HepG2 (cell line): ENCODE results near the gene KCNT2. TPM values are rescaled to one million over a fixed set of nuclear protein-coding genes. Genes with fewer than 3 reads are reported as not detected.
A peak's percentile ranks its signal among the peaks of the same experiment; 100 is the strongest.

Experiments used
- BORCS8-MEF2B ChIP-seq: sonication (generic); formaldehyde crosslinking; IDR thresholded peaks from 2 replicates; pipeline ENCODE4 v1.8.0; 2022; ENCODE audit warnings: mild to moderate bottlenecking, missing genetic modification reagents
- EHMT2 ChIP-seq: fragments of 200-600 bp; sonication (generic); IDR thresholded peaks from 2 replicates; pipeline ENCODE4 v1.7.0; 2017; ENCODE audit warnings: antibody characterized with exemption, low read depth, low read length, borderline replicate concordance
- FOSL2 ChIP-seq: sonication (generic); formaldehyde crosslinking; IDR thresholded peaks from 2 replicates; pipeline ENCODE4 v1.4.0; 2020; ENCODE audit warnings: missing genetic modification reagents
- FOXA1 ChIP-seq, 2 experiments: fragments of 450-650 bp in 1 of 2; sonication (generic) in 1 of 2; formaldehyde crosslinking in 1 of 2; IDR thresholded peaks; 2 replicates each; pipeline versions ENCODE4 v1.4.0 to v1.6.1; 2016 to 2020; ENCODE audit warnings: missing genetic modification reagents in 1 of 2
- NR3C1 ChIP-seq: sonication (generic); formaldehyde crosslinking; IDR thresholded peaks from 2 replicates; pipeline ENCODE4 v1.4.0; 2020; ENCODE audit warnings: missing genetic modification reagents
- PHF5A ChIP-seq: IDR thresholded peaks from one replicate; pipeline ENCODE4 v1.6.1; 2018; ENCODE audit warnings: low read depth, missing genetic modification reagents; ENCODE audit not compliant: unreplicated experiment
- RCOR2 ChIP-seq: IDR thresholded peaks from 2 replicates; pipeline ENCODE4 v1.6.1; 2016; ENCODE audit warnings: missing biosample characterization, missing genetic modification reagents
- ZNF12 ChIP-seq: sonication (generic); formaldehyde crosslinking; IDR thresholded peaks from 2 replicates; pipeline ENCODE4 v1.5.0; 2020; ENCODE audit warnings: missing genetic modification reagents
- ZNF264 ChIP-seq: sonication (generic); formaldehyde crosslinking; IDR thresholded peaks from 2 replicates; pipeline ENCODE4 v1.4.0; 2020; ENCODE audit warnings: missing genetic modification reagents
- ZNF350 ChIP-seq: sonication (generic); formaldehyde crosslinking; IDR thresholded peaks from 2 replicates; pipeline ENCODE4 v1.4.0; 2020; ENCODE audit warnings: mild to moderate bottlenecking, low read depth, missing genetic modification reagents, borderline replicate concordance
- ZNF670 ChIP-seq: sonication (generic); formaldehyde crosslinking; IDR thresholded peaks from 2 replicates; pipeline ENCODE4 v1.8.0; 2022; ENCODE audit warnings: mild to moderate bottlenecking, missing genetic modification reagents, borderline replicate concordance
- ZNF788 ChIP-seq: sonication (generic); formaldehyde crosslinking; IDR thresholded peaks from 2 replicates; pipeline ENCODE4 v1.5.0; 2020; ENCODE audit warnings: mild to moderate bottlenecking, missing genetic modification reagents, borderline replicate concordance
- polyA plus RNA-seq, 8 experiments: library from polyadenylated mRNA; depleted of rRNA in 3 of 8; stranded (reverse) in 7 of 8; unstranded in 1 of 8; fragments of >200 nt; fragmentation: Illumina TruSeq in 4 of 8; extraction: Trizol in 4 of 8; gene quantifications; 2 replicates each; pipeline versions ENCODE4 v1.2.1 to v1.2.3, GENCODE V29; 2011 to 2016; ENCODE audit warnings: low read depth in 4 of 8, missing spikeins in 1 of 8, mixed read lengths in 1 of 8; ENCODE audit not compliant: insufficient read depth in 1 of 8
- total RNA-seq, 5 experiments: library from RNA; depleted of rRNA; stranded (reverse); fragments of >200 nt; fragmentation: Illumina TruSeq; extraction: Trizol; gene quantifications; 2 replicates each; pipeline ENCODE4 v1.2.3, GENCODE V29; 2016; ENCODE audit warnings: low read depth in 1 of 5
- TF ChIP-seq, protein P1 (sequence below): sonication (generic); formaldehyde crosslinking; IDR thresholded peaks from 2 replicates; pipeline ENCODE4 v1.4.0; 2020; ENCODE audit warnings: missing genetic modification reagents
- TF ChIP-seq, protein P2 (sequence below): sonication (generic); formaldehyde crosslinking; IDR thresholded peaks from 2 replicates; pipeline ENCODE4 v1.5.0; 2020; ENCODE audit warnings: missing genetic modification reagents, mild to moderate bottlenecking, borderline replicate concordance
- TF ChIP-seq, protein P3 (sequence below): sonication (generic); formaldehyde crosslinking; IDR thresholded peaks from 2 replicates; pipeline ENCODE4 v1.8.0; 2022; ENCODE audit warnings: mild to moderate bottlenecking, missing genetic modification reagents
- TF ChIP-seq, protein P4 (sequence below): sonication (generic); formaldehyde crosslinking; conservative IDR thresholded peaks from 2 replicates; pipeline ENCODE4 v1.4.0; 2020; ENCODE audit warnings: missing genetic modification reagents
- TF ChIP-seq, protein P5 (sequence below): IDR thresholded peaks from 2 replicates; pipeline ENCODE4 v1.6.1; 2016; ENCODE audit warnings: low read depth, borderline replicate concordance

KCNT2 gene
- total and polyA plus RNA-seq, 2 of the 13 experiments (the other 11 are each of a cell fraction or from before 2014, with no cell fraction given) = not detected

DNA sequence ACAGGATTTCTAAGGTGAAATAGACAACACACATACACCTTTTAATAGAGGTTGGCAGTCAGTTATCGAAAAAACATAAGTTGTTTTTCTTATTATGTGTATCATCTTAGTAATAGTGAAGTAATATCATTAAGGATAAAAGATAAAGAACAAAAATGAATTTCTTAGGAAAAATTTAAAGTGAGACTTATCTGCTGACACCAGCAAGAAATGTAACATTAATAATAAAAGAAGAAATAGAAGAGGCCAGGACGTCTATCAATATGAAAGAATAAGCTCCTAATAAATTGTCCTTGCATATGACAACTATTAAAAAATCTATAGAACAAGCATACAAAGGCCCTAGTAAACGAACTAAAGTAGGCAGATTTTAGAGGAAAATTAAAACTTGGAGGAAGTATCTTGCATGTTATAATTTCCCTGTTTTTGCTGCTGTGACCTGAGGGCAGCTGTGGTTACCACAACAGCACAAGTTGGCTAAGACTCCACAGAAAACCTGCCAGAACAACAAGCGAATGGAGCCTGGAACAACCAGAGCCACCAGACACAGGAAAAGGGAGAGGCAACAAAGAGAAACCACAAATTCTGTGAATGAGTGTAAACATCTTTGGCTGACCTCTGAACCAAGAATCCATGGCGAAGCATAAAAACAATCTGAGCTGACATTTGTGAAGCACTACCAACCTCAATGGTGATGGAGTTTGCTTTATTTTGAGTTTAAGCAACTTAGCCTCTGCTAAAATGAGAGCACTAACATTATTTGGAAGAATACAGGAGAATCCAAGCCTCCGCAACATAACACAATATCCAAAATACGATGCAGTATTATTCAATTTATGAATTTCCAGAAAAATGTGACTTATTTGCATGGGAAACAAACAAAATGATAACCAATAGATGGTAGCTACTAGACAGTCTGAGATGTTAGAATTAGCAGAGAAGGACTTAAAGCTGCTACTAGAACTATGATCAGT is 207.5 kb downstream of the KCNT2 start (continued):
- TF ChIP-seq, protein P1, sequence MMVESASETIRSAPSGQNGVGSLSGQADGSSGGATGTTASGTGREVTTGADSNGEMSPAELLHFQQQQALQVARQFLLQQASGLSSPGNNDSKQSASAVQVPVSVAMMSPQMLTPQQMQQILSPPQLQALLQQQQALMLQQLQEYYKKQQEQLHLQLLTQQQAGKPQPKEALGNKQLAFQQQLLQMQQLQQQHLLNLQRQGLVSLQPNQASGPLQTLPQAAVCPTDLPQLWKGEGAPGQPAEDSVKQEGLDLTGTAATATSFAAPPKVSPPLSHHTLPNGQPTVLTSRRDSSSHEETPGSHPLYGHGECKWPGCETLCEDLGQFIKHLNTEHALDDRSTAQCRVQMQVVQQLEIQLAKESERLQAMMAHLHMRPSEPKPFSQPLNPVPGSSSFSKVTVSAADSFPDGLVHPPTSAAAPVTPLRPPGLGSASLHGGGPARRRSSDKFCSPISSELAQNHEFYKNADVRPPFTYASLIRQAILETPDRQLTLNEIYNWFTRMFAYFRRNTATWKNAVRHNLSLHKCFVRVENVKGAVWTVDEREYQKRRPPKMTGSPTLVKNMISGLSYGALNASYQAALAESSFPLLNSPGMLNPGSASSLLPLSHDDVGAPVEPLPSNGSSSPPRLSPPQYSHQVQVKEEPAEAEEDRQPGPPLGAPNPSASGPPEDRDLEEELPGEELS (CRISPR knock-in tag) = peak; percentile 81
- TF ChIP-seq, protein P2, sequence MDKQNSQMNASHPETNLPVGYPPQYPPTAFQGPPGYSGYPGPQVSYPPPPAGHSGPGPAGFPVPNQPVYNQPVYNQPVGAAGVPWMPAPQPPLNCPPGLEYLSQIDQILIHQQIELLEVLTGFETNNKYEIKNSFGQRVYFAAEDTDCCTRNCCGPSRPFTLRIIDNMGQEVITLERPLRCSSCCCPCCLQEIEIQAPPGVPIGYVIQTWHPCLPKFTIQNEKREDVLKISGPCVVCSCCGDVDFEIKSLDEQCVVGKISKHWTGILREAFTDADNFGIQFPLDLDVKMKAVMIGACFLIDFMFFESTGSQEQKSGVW (CRISPR knock-in tag) = no peak
- TF ChIP-seq, protein P3, sequence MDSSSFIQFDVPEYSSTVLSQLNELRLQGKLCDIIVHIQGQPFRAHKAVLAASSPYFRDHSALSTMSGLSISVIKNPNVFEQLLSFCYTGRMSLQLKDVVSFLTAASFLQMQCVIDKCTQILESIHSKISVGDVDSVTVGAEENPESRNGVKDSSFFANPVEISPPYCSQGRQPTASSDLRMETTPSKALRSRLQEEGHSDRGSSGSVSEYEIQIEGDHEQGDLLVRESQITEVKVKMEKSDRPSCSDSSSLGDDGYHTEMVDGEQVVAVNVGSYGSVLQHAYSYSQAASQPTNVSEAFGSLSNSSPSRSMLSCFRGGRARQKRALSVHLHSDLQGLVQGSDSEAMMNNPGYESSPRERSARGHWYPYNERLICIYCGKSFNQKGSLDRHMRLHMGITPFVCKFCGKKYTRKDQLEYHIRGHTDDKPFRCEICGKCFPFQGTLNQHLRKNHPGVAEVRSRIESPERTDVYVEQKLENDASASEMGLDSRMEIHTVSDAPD (CRISPR knock-in tag) = peak; percentile 97
- TF ChIP-seq, protein P4, sequence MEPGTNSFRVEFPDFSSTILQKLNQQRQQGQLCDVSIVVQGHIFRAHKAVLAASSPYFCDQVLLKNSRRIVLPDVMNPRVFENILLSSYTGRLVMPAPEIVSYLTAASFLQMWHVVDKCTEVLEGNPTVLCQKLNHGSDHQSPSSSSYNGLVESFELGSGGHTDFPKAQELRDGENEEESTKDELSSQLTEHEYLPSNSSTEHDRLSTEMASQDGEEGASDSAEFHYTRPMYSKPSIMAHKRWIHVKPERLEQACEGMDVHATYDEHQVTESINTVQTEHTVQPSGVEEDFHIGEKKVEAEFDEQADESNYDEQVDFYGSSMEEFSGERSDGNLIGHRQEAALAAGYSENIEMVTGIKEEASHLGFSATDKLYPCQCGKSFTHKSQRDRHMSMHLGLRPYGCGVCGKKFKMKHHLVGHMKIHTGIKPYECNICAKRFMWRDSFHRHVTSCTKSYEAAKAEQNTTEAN (CRISPR knock-in tag) = 0 out of 2 replicates have a peak, but pooled peaks have one; percentile 53
- TF ChIP-seq ZNF670 (CRISPR knock-in tag) (no peak), RCOR2 (CRISPR knock-in tag) (peak; percentile 18; the same call in 1 of the 2 replicates), BORCS8-MEF2B (CRISPR knock-in tag) (no peak), NR3C1 (CRISPR knock-in tag) (no peak), ZNF350 (CRISPR knock-in tag) (no peak), FOSL2 (peak; percentile 37; the same call in 1 of the 2 replicates), EHMT2 (peak; percentile 63; the same call in 1 of the 2 replicates), ZNF788 (no peak), FOXA1 (IDR thresholded peaks at IDR 0.05) (no peak), FOXA1 (CRISPR knock-in tag; IDR thresholded peaks at IDR 0.05) (peak; percentile 74), ZNF12 (CRISPR knock-in tag) (peak; percentile 56; the same call in 1 of the 2 replicates), ZNF264 (CRISPR knock-in tag) (peak; percentile 61; the same call in 1 of the 2 replicates), PHF5A (CRISPR knock-in tag) (peak; percentile 24)
- TF ChIP-seq, protein P5, sequence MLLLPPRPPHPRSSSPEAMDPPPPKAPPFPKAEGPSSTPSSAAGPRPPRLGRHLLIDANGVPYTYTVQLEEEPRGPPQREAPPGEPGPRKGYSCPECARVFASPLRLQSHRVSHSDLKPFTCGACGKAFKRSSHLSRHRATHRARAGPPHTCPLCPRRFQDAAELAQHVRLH (CRISPR knock-in tag) = 0 out of 2 replicates have a peak, but pooled peaks have one; percentile 36
- TF ChIP-seq, all 625 proteins: peak for 78
